AG09319 (cell line): ENCODE results near the gene OR10H4.
"Not testable (repeated sequence)": the region's sequence is repeated elsewhere in the genome, so short reads cannot be mapped to it uniquely, and the experiment has no call there.

Experiments used
- DNase-seq: peaks from one replicate; pipeline ENCODE4 v3.0.0-alpha.2; 2010; ENCODE audit warnings: low read depth; ENCODE audit errors: extremely low read depth
- CTCF ChIP-seq: IDR thresholded peaks from 2 replicates; pipeline ENCODE4 v1.5.1; 2011; ENCODE audit warnings: low read depth, mild to moderate bottlenecking, inconsistent platforms, low read length, moderate library complexity

The OR10H4 gene

GRCh38 chr19:15979293-15979692, 30.5 kb downstream of the OR10H4 start:
- no peak for TF ChIP-seq CTCF
- DNase-seq, result no peak

DNA sequence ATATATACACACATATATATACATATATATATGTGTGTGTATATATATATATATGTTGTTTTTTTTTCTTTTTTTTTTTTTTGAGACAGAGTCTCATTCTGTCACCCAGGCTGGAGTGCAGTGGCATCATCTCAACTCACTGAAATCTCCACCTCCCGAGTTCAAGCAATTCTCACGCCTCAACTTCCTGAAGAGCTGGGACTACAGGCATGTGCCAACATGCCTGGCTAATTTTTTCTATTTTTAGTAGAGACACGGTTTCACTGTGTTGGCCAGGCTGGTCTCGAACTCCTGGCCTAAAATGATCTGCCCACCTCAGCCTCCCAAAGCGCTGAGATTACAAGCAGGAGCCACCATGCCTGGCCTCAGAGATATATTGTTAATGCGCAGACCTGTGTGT, 37.0 kb downstream of the OR10H4 start:
- DNase-seq, result not testable (repeated sequence)

GRCh38 chr19:15986701-15987100, 37.9 kb downstream of the OR10H4 start:
- TF ChIP-seq CTCF, result no peak
- no peak for DNase-seq

DNA sequence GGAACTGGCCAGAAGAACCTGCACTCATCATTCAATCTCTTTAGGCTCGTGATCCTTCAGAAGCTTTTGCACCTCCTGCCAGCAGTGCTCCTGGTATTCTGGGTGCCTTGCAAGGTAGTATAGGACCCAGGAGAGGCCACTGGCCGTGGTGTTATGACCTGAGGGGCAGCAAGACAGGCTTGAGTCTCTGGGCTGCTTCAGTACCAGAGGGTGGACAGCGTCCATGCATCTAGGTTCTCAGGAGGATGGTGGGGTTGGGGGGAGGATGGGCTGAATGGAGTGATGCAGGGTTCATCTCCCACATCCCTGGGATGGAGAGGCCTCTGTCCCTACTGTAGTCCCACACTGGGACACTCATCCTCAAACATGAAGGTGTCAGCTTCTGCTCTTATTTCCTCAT, 41.1 kb downstream of the OR10H4 start:
- TF ChIP-seq CTCF, result no peak

DNA sequence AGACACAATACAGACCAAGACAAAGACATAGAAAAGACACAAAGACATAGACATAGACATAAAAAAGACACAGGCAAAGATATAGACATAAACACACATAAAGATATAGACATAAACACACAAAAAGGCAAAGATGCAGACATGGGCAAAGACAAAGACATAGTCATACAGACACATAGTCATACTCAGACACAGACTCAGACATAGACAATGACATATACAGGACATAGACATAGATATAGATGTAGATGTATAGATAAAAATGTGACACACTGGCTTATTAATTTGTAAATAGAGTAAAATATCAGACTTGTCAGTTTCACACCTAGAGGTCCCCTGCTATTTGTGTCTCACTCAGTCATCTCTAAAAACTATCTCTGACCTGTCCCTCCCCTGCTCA, 42.8 kb downstream of the OR10H4 start:
- TF ChIP-seq CTCF, result no peak
- DNase-seq, result no peak

More for the DNA sequence above, 41.1 kb downstream of the OR10H4 start:
- no peak for DNase-seq

DNA sequence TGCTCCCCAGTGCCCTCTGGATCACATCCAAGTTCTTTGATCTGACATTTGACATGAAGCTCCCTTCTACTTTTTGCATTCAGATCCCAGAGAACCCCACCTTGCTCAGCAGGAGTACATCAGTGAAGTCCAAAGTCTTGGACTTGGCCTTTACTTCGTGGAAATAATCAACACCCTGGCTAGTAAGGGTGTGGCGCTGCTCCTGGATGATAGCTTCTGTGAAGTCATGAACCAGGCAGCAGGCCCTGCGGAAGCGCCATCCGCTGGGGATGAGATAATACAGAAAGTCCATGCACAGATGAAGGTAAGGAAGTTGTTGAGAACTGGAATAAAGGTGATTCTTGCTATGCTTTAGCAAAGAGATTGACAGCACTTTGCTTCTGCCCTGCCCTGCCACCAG, 43.2 kb downstream of the OR10H4 start:
- no peak for TF ChIP-seq CTCF

GRCh38 chr19:15995536-15995935, 46.7 kb downstream of the OR10H4 start:
- DNase-seq, result no peak
- no peak for TF ChIP-seq CTCF

More for the DNA sequence above, 43.2 kb downstream of the OR10H4 start:
- no peak for DNase-seq

DNA sequence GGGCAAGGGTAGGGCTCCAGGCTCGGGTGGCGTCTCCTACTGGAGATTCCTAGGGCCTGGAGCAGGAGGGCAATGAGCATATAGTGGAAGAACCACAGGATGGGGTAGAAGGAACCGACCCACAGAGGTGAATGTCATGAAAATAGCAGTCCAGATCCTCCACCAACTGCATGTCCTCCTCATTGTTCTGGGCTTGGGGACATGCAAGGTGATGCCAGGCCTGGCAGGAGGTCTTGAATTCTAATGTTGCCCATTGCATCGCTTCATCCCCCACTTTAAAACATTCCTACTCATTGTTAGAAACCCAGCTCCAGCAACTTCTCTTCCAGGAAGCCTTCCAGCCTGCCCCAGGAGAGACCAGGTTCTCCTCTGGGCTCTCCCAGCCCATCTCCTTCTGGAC, 49.4 kb downstream of the OR10H4 start:
- no peak for DNase-seq
- TF ChIP-seq CTCF, result no peak
